HG03354 (cell line): ENCODE data around the gene C16orf96.
A peak's percentile ranks its signal among the peaks of the same experiment; 100 is the strongest.

Source experiments
- ATAC-seq: cut with Tn5 transposase; IDR thresholded peaks from one replicate; pipeline ENCODE4 v1.9.1; 2021; ENCODE audit warnings: mild to moderate bottlenecking; ENCODE audit not compliant: unreplicated experiment, poor library complexity, severe bottlenecking

Gene C16orf96

GRCh38 chr16:4556112-4556511 is at the start of gene C16orf96:
Gene C16orf96, plus strand, starts transcription at chr16:4556340. Its CDS starts 150 bp downstream, at chr16:4556490.
- no peak for ATAC-seq

DNA sequence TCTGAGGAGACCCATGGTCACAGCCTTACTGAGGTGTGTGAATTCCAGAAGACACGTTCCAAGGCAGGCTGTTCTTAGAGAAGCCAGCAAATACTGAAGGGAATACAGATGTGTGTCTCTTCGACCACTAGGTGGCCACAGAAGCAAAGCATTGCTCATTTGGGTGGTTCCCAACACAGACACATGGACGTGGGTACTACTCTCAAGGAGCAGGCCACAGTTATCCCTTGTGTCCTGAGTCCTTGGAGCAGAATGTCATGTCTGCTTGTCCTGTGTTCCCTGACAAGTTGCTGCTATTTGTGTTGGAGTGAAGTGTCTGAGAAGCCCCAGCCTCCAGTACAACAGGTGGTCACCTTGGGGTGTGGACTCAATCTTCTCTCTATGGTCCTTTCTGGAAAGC is 49.7 kb upstream of the C16orf96 start:
- ATAC-seq = peak; percentile 54

GRCh38 chr16:4507588-4508345 is 48.4 kb upstream of the C16orf96 start:
- ATAC-seq = no peak

DNA sequence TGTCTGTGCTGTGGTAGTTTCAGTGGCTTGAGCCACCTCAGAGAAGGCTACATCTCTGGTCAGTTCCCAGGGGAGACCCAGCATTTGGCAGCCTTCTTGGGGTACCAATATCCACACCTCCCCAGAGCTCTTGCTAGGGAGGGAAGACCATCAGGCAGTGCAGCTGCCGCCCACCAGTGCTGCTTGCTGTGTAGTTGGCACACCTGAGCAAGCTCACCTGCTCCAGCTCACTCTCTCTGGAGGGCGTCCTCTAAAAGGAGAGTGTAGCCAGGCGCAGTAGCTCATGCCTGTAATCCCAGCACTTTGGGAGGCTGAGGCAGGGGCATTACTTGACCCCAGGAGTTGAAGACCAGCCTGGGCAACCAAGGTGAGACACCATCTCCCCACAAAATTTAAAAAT is 47.3 kb upstream of the C16orf96 start:
- ATAC-seq = no peak

- ATAC-seq = no peak
Measured at GRCh38 chr16:4509420-4509819, 46.7 kb upstream of the C16orf96 start.

DNA sequence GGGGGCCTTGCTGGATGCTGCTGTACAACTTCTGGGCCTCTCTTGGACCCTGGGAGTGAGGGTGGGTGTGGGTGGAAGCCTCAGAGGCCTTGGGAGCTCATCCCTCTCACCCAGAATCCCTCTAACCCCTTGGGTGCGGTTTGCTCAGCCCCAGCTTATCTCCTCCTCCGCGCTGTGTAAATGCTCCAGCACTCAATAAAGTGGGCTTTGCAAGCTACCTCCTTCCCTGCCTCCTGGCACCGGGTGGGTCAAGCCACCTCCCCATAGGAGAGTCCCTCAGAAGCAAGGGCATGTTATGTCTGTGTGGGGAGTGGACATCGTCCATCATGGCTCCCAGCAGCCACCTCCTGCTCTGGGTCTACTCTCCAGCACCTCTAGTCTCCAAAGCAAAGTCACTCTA is 46.0 kb upstream of the C16orf96 start:
- no peak for ATAC-seq

DNA sequence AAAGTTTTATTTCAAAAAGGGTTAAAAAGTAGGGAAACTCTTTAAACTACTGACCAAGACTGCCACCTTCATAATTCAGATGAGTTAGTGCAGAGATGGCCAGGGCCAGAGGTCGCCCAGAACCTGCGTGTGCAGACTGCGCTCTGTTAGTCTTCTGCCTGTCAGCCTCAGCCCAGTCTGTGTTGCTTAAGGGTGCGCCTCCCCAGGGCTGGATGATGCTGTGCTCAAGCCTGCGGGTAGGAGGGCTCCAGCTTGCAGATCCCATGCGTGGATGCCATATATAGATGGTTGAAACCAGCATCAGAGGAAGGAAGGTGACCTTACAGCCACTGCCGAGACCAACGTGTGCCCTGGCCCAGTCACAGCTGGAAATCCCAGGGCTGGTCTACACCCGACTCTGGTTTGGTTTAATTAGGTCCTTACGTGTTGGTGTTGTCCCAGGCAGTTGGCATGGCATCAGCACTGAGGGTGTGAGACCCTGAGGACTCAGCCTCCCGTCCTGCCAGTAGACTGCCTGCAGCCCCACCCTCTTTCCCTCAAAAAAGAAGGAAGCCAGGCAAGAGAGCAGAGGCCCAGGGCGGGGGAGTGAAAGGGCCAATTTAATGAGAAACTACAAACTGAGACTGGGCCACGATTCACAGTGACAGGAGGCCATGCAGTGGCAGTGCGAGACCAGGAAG is 45.3 kb upstream of the C16orf96 start:
- ATAC-seq = no peak

- no peak for ATAC-seq
Measured at GRCh38 chr16:4511441-4512082, 44.6 kb upstream of the C16orf96 start.

GRCh38 chr16:4512473-4512872 is 43.7 kb upstream of the C16orf96 start:
- ATAC-seq = no peak

DNA sequence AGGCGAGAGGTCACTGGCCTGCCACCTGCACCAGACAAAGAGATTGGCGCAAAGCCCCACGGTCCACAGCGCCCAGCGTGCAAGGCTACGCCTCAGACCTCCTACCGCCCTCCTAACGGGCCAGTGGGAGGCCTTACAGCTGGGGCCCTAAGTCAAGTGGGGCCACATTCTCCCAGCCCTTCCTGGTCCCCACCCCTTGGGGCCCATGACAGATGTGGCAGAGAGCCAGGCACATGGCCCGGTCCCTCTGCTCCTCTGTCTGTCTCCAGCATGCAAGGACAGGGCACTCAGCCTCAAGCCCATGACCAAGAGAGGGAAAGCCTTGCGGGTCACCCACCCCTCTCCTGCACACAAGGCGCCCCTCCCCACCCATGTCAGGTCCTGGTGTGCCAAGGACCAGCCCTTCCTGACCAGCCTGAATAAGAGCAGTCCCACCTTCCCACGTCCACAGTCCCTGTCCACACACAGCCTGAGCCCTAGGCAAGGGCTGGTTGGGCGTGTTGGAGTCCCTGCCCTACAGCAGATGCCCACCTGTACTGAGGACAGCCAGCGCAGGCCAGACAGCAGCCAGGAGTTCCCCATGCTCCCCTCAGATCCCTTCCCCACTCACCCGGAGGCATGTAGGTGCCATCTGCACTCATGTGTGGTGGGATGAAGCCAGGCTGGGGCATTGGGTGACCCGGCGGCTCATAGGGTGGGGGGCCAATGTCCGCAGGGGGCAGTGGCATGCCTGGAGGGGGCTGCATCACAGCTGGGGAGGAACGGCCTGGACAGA is 42.9 kb upstream of the C16orf96 start:
- ATAC-seq = no peak

DNA sequence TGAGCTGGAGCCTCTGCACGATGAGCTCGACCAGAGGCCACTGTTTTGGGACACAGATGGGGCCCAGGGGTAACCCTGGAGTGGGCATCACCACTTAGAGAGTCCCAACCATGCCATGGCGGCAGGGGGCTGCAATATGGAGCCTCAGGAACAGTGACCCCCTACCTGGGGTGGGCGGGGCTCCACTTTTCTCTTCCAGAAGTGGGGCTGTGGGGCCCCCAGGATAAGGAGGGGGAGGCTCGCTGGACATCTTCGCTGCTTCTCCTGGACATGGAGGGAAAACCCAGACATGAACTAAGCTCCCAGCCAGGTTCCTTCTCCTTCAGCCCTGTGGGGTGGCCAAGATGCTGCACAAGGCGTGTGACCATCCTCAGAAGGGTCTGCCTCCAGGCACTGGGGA is 42.3 kb upstream of the C16orf96 start:
- ATAC-seq = no peak

DNA sequence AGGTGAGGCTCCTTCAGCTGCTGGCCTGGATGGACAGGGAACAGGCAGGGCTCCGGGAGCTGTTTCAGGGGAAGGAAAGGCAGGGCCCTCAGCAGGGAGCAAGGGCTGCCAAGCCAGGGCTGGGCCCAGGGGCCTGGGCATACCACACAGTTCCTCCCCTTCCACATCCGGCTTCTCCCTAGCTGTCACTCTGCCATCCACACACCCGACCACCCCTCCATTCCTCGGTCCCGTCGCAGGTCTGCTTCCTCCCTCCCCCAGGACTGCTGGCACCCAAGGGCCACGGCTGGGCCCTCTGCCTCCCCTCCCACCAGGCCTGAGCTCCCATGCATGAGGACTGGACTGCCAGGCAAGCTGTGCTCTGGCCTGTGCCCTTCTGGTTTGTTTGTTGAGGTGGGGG is 41.5 kb upstream of the C16orf96 start:
- ATAC-seq = no peak

DNA sequence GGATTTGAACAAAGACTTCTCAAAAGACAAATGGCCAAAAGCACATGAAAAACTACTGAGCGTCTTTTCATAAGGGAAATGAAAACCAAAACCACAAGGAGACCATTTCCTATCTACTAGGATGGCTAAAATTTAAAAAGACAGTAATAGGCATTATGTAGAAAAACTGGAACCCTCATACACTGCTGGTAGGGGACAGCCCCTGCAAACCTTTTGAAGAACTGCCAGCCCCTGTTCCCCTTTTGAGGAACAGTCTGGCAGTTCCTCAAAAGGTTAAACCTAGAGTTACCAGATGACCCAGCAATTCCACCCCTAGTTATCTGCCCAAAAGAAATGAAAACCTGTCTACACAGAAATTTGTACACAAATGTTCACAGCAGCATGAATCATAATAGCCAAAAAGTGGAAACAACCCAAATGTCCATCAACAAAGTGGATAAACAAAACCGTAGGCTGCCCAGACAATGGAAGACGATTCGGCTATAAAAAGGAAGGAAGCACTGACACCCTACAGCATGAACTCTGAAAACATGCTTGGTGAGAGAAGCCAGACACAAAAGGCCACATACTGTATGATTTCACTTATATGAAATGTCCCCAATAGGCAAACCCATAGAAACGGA is 40.4 kb upstream of the C16orf96 start:
- peak; percentile 61 for ATAC-seq

GRCh38 chr16:4517812-4518680 is 38.1 kb upstream of the C16orf96 start:
- no peak for ATAC-seq

GRCh38 chr16:4519274-4520058 is 36.7 kb upstream of the C16orf96 start:
- no peak for ATAC-seq

- ATAC-seq = no peak
Measured at GRCh38 chr16:4520913-4521312, 35.2 kb upstream of the C16orf96 start.

GRCh38 chr16:4522051-4522581 is 34.0 kb upstream of the C16orf96 start:
- ATAC-seq = no peak

GRCh38 chr16:4523686-4524085 is 32.5 kb upstream of the C16orf96 start:
- ATAC-seq = no peak
